ENCODE measurements around the gene MAP4K1.
A peak's percentile ranks its signal among the peaks of the same experiment; 100 is the strongest.
"Not testable (repeated sequence)": the region's sequence is repeated elsewhere in the genome, so short reads cannot be mapped to it uniquely, and the experiment has no call there.

Gene MAP4K1

GRCh38 chr19:38650911-38651584 is 33.3 kb upstream of the MAP4K1 start:
- DNase-seq (ENCODE audit: low read depth in 2 of 2): no peak

DNA sequence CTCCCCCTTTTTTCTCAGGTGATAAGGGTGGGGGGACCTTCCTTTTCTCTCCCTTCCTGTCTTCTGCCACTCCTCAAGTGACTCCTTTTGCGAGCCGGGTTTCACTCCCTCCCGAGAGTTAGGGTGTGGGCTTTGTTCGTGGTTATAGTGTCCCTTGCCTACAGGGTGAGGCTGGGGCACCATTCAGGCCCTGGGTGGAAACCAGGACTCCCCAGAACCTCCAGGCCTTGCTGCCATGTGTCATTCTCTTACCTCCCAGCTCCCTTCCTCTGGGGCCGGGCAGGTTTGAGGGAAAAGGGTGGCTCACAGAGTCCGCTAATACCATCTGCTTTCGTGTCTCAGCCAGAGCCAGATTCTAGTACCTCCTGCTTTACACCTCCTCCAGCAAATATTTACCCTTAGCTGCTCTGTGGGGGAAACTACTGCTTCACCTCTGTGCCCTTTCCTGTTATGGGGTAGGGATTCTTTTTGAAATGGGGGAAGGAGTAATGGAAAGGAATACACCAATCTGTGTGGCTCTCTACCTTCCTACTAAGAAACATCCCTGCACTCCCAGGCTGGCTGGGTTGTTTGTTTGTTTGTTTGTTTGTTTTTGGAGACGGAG is 32.5 kb upstream of the MAP4K1 start:
- DNase-seq (ENCODE audit: low read depth in 2 of 2): no peak

DNA sequence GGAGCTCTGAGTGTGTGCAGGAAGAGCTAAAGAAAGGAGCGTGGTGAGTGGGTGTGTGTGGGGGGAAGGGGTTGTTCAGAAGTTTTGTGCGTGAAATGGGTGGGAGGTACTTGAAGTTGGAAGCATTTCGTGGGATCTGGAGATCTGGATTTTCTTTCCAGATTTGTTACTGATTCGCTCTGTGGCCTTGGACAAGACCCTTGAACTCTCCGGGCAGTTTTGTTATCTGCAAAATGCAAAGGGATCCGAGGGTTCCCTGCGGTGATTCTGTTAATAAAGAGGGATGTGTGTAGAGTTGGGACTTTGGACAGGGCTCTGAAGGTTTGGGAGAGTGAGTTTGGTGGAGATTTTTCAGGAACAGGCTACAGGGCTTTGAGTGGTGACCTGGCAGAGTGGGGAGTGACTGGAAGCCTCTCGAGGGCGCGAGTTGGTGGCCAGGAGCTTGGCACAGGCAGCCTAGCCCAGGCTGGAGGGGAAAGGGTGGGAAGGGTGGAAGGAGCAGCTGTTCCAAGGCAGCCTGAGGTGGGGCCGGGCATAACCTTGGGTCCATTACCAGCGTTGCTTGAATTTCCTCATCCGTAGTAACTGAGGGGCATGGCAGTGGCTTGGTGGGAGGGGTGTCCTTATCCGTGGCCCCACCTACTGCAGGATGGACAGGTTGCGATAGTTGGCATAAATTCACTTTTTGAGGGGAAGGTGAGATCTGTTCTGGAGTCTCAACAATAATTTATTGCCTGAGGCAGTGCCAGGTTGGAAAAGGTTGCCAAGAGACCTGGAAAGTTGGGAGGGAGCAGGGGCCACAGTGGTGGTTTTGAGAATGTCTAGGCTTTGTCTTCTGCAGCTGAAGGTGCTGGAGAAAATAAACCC is 31.8 kb upstream of the MAP4K1 start:
- no peak for DNase-seq (ENCODE audit: low read depth in 2 of 2)

DNA sequence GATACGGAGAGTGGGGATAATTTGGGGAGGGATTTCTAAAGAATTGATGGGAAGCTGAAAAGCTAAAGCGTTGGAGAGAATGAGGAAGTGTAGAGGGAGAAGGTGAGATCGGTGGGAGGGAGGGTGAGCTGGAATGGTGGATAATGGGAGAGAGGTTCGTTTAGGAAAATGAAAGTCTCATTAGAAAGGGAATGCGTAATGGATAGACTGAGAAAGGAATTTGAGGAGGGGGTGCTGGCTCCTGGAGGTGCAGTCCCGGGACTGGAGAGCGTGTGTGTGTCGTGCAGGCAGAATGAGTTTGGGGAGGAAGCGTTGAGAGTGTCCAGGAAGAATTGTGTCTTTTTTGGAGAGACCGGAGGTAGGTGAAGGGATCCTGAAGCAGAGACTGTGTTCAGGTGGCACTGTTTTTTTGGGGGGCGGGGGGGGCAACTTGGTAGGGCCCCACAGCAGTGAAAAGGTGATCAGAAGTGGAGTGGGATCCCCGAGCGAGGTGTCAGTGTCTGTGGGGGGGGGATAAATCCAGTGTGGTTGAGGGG is 31.1 kb upstream of the MAP4K1 start:
- DNase-seq (ENCODE audit: low read depth in 2 of 2): no peak

DNA sequence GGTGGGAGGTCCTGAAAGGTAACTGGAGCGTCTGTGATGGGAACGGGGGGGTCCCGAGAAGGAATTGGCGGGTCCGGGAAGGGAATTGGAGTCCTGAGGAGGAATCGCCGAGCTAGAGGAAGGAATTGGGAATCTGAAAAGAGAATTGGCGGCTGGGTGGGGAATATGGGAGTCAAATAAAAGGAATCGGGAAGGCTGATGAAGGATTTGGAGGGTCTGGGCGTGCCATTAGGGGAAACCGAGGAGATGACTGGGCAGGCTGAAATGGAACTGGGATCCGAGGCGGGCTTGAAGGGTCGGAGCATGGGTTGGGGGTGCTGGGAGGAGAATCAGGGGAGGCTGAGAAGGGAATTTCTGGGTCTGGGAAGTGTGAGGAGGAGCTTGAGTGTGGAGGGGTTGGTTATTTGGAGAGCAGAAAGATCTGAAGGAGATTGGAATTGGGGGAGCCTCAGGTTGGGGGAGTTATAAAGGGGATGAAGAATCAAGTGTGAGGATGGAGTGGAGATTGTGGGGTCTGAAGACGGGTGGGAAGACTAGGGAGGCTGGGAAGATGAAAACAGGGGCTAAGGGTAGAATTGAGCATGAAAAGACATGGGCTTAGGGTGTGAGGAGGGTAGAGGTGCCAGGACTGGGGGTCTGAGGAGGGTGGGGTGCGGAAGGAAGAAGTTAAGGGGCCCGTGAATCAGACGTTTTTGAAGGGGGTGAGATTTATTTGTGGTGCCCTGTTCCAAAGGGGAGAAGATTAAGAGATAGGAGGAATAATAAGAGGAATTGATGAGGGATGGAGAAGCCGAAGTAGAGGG is 30.4 kb upstream of the MAP4K1 start:
- DNase-seq (ENCODE audit: low read depth in 2 of 2): no peak

DNA sequence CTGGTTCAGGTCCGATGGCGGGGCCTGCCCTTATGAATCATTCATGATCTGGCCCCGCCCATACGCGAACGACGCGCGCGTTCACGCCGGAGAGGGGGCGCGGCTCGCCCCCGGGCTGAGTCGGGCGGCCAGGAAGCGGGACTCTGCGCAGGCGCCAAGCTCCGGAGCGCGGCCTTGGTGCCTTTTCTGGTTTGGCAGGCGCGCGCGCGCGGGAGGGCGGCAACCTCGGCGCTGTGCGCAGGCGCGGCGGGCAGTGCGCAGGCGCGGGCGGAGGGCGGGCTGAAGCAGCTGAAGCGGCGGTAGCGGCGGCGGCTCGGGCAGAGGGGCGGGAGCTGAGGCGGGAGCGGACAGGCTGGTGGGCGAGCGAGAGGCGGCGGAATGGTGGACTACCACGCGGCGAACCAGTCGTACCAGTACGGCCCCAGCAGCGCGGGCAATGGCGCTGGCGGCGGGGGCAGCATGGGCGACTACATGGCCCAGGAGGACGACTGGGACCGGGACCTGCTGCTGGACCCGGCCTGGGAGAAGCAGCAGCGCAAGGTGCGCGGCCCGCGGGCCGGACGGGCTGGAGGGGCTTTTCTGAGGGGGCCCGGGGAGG is 29.7 kb upstream of the MAP4K1 start, which contains the start of gene ACTN4:
Gene ACTN4 (plus strand): TSS at position 282 of the 598 bp plus-strand sequence. CDS start 97 bp downstream, at position 379.
- DNase-seq (ENCODE audit: low read depth in 2 of 2): peak; percentile 100

DNA sequence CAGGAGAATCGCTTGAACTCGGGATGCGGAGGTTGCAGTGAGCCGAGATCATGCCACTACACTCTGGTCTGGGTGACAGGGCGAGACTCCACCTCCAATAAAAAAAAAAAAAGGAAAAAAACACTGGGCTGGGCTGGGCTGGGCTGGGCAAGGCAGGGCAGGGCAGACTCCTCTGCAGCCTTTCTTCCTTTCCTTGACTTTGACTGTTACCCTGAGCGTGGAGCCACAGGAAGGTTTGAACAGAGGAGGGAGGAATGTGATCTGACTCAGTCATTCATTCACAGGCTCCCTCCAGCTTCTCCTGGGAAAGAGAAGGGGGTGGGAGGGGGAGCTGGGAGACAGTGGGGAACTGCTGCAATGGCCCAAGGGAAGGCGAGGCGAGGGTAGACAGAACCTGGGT is 27.0 kb upstream of the MAP4K1 start:
- DNase-seq (ENCODE audit: low read depth in 2 of 2): no peak

DNA sequence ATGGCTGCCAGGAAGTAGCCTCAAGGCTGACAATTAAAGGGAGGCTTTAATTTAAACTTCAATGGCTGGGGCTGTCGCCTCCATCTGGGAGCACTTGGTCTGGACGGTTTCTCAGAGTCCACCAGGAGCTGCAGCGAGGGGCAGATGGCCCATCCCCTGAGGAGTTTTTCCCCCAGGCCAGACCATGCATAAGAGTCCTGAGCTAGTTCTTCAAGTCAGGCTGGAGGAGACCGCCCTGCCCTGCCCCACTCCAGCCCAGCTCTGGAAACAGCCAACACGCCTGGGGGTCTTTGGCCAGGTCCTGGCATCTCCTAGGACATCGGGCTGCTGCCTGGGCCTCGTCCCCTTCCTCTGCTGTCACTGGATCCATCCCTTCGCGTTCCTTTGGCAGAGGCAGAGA is 24.4 kb upstream of the MAP4K1 start:
- no peak for DNase-seq (ENCODE audit: low read depth in 2 of 2)

GRCh38 chr19:38640368-38640767 is 22.6 kb upstream of the MAP4K1 start:
- no peak for DNase-seq (ENCODE audit: low read depth in 2 of 2)

GRCh38 chr19:38639679-38640078 is 21.9 kb upstream of the MAP4K1 start:
- no peak for DNase-seq (ENCODE audit: low read depth in 2 of 2)

GRCh38 chr19:38638461-38638860 is 20.7 kb upstream of the MAP4K1 start:
- DNase-seq (ENCODE audit: low read depth in 2 of 2): no peak

DNA sequence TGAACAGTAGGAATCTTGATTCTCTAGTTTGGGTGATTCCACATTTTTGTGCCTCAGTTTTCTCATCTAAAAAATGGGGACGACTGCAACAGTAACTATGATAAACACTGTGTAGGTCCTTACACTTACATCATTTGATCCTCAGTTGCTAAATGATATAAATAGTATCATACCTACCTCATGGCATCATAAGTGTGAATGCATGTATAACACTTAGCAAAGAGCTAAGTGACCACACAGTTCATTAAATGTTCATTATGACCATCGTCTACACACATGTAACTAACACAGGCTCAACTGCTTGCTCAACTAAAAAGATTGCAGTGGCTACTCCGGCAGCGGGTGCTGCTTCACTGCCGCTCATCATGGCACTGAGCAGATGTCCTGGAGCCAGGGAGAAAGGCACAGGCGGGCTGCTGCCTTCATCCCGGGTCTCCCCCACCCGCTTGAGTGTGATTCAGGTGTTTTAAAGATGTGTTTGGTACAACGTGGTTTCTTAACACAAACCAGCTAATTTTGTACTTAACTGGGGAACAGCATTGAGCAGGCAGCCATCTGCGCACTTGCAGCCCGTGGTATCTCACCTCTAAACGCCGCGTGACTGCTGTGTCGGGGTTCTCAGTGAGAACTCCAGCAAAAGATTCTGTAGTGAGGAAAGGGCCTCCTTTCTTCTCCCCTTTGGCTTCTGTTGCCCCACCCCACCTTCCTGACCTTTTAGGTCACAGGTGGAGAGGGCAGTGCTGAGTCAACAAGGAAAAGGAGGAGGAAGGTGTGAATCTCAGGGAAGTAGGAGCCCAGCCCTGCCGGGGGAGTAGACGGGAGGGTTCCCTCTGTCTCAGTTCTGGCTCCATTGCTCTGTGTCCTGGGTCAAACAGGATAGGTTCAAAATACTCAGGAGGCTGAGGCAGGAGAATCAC is 18.0 kb upstream of the MAP4K1 start:
- no peak for DNase-seq (ENCODE audit: low read depth in 2 of 2)

DNA sequence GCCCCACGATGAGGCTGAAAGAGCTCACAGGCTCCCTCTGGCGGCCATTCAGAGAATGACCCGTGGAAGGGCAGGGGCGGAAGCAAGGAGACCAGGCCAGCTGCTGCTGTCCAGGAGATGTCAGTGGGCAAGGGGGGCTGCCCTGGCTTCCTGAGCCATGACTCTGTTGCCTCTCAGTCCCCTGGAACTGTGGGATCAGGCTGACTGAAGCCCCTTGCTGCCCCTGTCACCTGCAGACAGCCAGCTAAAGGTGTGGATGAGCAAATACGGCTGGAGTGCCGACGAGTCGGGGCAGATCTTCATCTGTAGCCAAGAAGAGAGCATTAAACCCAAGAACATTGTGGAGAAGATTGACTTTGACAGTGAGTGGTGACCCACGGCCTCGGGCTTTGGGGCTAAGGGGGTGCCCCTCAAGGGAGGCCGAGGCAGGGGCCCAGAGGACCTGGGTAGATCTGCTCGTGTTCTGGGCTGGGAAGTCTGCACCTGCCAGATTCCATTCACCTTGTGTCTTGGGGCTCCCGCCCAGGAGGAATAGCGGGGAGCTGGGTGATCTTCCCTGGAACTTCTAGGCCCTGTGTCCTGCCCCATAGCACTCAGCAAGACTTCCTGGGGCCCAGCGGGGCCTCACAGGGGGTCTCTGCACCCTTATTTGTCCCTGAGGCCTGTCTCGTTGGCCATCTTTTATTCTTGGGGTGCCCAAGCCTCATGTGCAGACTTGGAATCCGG is 17.2 kb upstream of the MAP4K1 start:
- peak; percentile 48 to 72 for DNase-seq (ENCODE audit: low read depth in 2 of 2)

DNA sequence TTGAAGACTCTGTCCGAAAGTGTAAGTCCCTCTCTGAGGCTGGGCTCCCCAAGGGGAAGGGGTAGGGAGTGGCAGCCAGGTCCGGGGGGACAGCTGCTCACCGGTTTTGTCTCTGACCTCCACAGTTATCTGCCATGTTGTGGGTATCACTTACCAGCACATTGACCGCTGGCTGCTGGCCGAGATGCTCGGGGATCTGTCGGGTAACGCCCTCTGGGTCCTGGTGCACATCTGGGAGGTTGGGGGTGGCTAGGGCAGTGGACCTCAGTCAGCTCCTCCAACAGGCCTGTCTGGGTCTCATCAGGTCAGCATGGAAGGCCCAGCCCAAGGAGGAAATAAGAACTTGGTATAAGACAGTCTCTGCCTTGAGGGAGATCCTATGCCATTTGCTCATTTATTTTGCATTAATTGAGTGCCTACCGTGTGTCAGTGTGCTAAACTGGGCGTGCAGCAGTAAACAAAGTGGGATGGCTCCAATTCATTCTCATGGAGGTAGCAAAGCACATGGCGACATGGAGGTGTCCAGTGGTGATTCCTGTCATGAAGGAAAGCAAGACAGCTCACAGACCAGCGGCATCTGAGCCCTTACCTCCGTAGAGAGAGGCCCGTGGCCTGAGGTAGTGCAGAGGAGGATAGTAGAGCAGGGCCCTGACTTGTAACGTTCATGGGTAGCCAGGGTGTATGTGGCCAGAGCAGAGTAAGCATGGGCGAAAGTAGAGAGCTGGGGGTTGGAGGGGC is 14.9 kb upstream of the MAP4K1 start:
- DNase-seq (ENCODE audit: low read depth in 2 of 2): no peak

- not testable (repeated sequence) for DNase-seq (ENCODE audit: low read depth in 2 of 2)
Measured at GRCh38 chr19:38631811-38632475, 14.2 kb upstream of the MAP4K1 start.

- not testable (repeated sequence) for DNase-seq (ENCODE audit: low read depth in 2 of 2)
Measured at GRCh38 chr19:38631301-38631700, 13.5 kb upstream of the MAP4K1 start.

- DNase-seq (ENCODE audit: low read depth in 2 of 2): no peak
Measured at GRCh38 chr19:38629568-38629967, 11.8 kb upstream of the MAP4K1 start.

- no peak for DNase-seq (ENCODE audit: low read depth in 2 of 2)
Measured at GRCh38 chr19:38626401-38626800, 8.6 kb upstream of the MAP4K1 start.
